Ishikawa (cell line): ENCODE results near the gene HRAS.

Source experiments
- EGR1 ChIP-seq: IDR thresholded peaks from 2 replicates; pipeline ENCODE4 v1.6.1; 2012
- FOXM1 ChIP-seq: IDR thresholded peaks from 2 replicates; pipeline ENCODE4 v1.6.1; 2012; ENCODE audit warnings: low read depth, borderline replicate concordance
- RAD21 ChIP-seq: IDR thresholded peaks from 2 replicates; pipeline ENCODE4 v1.6.1; 2012; ENCODE audit warnings: low read depth
- TAF1 ChIP-seq: IDR thresholded peaks from 2 replicates; pipeline ENCODE4 v1.6.1; 2012; ENCODE audit warnings: low read depth, mild to moderate bottlenecking
- TF ChIP-seq, protein P1 (sequence below): IDR thresholded peaks from 2 replicates; pipeline ENCODE4 v1.6.1; 2012
- TF ChIP-seq, protein P2 (sequence below): IDR thresholded peaks from 2 replicates; pipeline ENCODE4 v1.6.1; 2012; ENCODE audit warnings: low read depth, mild to moderate bottlenecking
- TF ChIP-seq, protein P3 (sequence below): IDR thresholded peaks from 2 replicates; pipeline ENCODE4 v1.6.1; 2012

DNA sequence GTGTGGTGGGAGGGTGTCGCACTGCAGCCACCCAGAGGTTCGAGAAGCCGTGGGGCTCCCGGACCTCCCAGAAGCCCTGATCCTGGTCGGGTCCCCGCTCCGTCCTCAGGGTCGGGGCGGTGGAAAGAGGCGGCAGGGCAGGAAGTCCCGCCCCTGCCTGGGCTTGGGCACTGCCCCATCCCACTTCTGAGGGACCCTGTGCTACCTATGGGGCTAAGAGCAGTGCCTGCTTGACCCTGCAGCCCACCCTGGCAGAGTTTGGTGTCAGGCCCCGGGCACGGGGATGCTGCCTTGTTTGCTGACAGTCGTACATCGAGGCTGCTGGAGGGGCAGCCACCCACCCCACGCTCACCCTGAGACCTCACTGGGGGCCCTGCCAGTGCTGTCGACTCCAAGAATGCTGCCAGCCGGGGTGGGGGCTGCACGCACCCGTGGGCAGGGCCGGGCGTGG lies 47.8 kb downstream of the HRAS start:
- TF ChIP-seq TAF1 (no peak), RAD21 (no peak), FOXM1 (no peak), EGR1 (no peak)
- TF ChIP-seq, protein P1, sequence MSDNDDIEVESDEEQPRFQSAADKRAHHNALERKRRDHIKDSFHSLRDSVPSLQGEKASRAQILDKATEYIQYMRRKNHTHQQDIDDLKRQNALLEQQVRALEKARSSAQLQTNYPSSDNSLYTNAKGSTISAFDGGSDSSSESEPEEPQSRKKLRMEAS: no peak
- TF ChIP-seq, protein P2, sequence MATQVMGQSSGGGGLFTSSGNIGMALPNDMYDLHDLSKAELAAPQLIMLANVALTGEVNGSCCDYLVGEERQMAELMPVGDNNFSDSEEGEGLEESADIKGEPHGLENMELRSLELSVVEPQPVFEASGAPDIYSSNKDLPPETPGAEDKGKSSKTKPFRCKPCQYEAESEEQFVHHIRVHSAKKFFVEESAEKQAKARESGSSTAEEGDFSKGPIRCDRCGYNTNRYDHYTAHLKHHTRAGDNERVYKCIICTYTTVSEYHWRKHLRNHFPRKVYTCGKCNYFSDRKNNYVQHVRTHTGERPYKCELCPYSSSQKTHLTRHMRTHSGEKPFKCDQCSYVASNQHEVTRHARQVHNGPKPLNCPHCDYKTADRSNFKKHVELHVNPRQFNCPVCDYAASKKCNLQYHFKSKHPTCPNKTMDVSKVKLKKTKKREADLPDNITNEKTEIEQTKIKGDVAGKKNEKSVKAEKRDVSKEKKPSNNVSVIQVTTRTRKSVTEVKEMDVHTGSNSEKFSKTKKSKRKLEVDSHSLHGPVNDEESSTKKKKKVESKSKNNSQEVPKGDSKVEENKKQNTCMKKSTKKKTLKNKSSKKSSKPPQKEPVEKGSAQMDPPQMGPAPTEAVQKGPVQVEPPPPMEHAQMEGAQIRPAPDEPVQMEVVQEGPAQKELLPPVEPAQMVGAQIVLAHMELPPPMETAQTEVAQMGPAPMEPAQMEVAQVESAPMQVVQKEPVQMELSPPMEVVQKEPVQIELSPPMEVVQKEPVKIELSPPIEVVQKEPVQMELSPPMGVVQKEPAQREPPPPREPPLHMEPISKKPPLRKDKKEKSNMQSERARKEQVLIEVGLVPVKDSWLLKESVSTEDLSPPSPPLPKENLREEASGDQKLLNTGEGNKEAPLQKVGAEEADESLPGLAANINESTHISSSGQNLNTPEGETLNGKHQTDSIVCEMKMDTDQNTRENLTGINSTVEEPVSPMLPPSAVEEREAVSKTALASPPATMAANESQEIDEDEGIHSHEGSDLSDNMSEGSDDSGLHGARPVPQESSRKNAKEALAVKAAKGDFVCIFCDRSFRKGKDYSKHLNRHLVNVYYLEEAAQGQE: no peak
- TF ChIP-seq, protein P3, sequence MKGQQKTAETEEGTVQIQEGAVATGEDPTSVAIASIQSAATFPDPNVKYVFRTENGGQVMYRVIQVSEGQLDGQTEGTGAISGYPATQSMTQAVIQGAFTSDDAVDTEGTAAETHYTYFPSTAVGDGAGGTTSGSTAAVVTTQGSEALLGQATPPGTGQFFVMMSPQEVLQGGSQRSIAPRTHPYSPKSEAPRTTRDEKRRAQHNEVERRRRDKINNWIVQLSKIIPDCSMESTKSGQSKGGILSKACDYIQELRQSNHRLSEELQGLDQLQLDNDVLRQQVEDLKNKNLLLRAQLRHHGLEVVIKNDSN: no peak
